ENCODE results near the gene WDR4. TPM values are rescaled to one million over a fixed set of nuclear protein-coding genes. Genes with fewer than 3 reads are reported as not detected.

The WDR4 gene
- total and polyA plus RNA-seq, 9 of the 15 experiments (the other 6 are each of a cell fraction or from before 2014, with no cell fraction given), result 5.4 to 95.4 (median 32.1) TPM

GRCh38 chr21:42851812-42852665, 27.3 kb downstream of the WDR4 start:
- H3K9ac ChIP-seq (ENCODE audit: insufficient read depth in 1 of 2, low read depth in 2 of 2, low read length in 2 of 2), result peak overlapping the region in 1 of 2 experiments; percentile 50; a peak in 1 of 4 replicates
- H3K27ac ChIP-seq (ENCODE audit: extremely low read depth, low read depth, low read length), result no peak overlapping the region
- CTCF ChIA-PET (ENCODE audit: low intra/inter-chr PET ratio), result no interaction called here
- no peak overlapping the region for H3K4me2 ChIP-seq (ENCODE audit: insufficient read depth, low read length)
- no peaks in the 10 kb centered on the region for H3K27me3 ChIP-seq (ENCODE audit: control insufficient read depth in 2 of 2, insufficient read depth in 2 of 2, low read length in 2 of 2)
- no peak for FAIRE-seq
- H3K9me3 ChIP-seq (replicated peaks; ENCODE audit: control insufficient read depth, insufficient read depth, low read depth, low read length), result no peaks in the 10 kb centered on the region
- H4K20me1 ChIP-seq (replicated peaks; ENCODE audit: control insufficient read depth, insufficient read depth, low read length), result peaks cover 4% of the 10 kb centered on the region; the same call in 1 of the 2 replicates
- no peaks in the 10 kb centered on the region for H3K9me1 ChIP-seq (ENCODE audit: control insufficient read depth, insufficient read depth, low read length)
- TF ChIP-seq PRDM10 (IDR thresholded peaks at IDR 0.05; ENCODE audit: partially characterized antibody) (no peak), POLR2G (IDR thresholded peaks at IDR 0.05; ENCODE audit: low read depth, low read length) (peak; percentile 54)
- ATAC-seq, result no peak
- WGBS (ENCODE audit: insufficient coverage, low coverage, missing lambda C conversion rate), result 95% methylated on average over 16 of the region's 19 CpGs
- in situ Hi-C loops (cut with MboI) (no loop called here), intact Hi-C loops (cut with micrococcal nuclease) (no loop called here)
- peaks cover 0 to 25% of the 10 kb centered on the region in 2 experiments; a peak in 1 of 5 replicates for H3K4me1 ChIP-seq (replicated peaks in 1 of 2; ENCODE audit: control insufficient read depth in 2 of 2, insufficient read depth in 2 of 2, low read length in 2 of 2)
- POLR2A ChIA-PET, result interaction anchor here (0.5 to 2.5 kb wide), 4 partner anchors 12 to 118 kb away, joined by 3 to 6 read pairs (median 3); no protein-coding TSS in a partner anchor
- H3K79me2 ChIP-seq (ENCODE audit: control insufficient read depth, insufficient read depth, low read length), result peaks cover 46% of the 10 kb centered on the region
- peaks cover 98% of the 10 kb centered on the region for H3K36me3 ChIP-seq (ENCODE audit: control insufficient read depth, insufficient read depth, low read length)
- no TSS peak for BruUV-seq (replicated peaks)
- H2AFZ ChIP-seq (ENCODE audit: low read depth, low read length), result no peak overlapping the region
- H3K4me3 ChIP-seq, result no peak overlapping the region
- DNase-seq (ENCODE audit: extremely low read depth in 1 of 4, low spot score in 3 of 4), result no peak
